GM18909 (cell line): ENCODE data around the gene MOB2.

Experiments used
- ATAC-seq: cut with Tn5 transposase; IDR thresholded peaks from one replicate; pipeline ENCODE4 v1.9.1; 2021; ENCODE audit warnings: mild to moderate bottlenecking; ENCODE audit not compliant: unreplicated experiment, poor library complexity

The MOB2 gene

GRCh38 chr11:1506981-1507380 lies 20.4 kb upstream of the MOB2 start:
- ATAC-seq = no peak

GRCh38 chr11:1505480-1505879 lies 18.9 kb upstream of the MOB2 start:
- ATAC-seq = no peak

GRCh38 chr11:1504581-1505290 lies 18.2 kb upstream of the MOB2 start:
- ATAC-seq = no peak

- ATAC-seq = no peak
Measured at GRCh38 chr11:1504138-1504537, 17.6 kb upstream of the MOB2 start.

- ATAC-seq = no peak
Measured at GRCh38 chr11:1503708-1504104, 17.1 kb upstream of the MOB2 start.

- no peak for ATAC-seq
Measured at GRCh38 chr11:1502954-1503707, 16.6 kb upstream of the MOB2 start.

- ATAC-seq = no peak
Measured at GRCh38 chr11:1502168-1502953, 15.8 kb upstream of the MOB2 start.

- no peak for ATAC-seq
Measured at GRCh38 chr11:1501421-1502167, 15.0 kb upstream of the MOB2 start.

- ATAC-seq = no peak
Measured at GRCh38 chr11:1500466-1501420, 14.2 kb upstream of the MOB2 start.

GRCh38 chr11:1499899-1500298 lies 13.3 kb upstream of the MOB2 start:
- ATAC-seq = no peak

GRCh38 chr11:1499261-1499890 lies 12.8 kb upstream of the MOB2 start:
- no peak for ATAC-seq

- no peak for ATAC-seq
Measured at GRCh38 chr11:1498262-1498661, 11.7 kb upstream of the MOB2 start.

GRCh38 chr11:1497600-1497999 lies 11.0 kb upstream of the MOB2 start:
- ATAC-seq = no peak

- no peak for ATAC-seq
Measured at GRCh38 chr11:1496761-1497095, 10.1 kb upstream of the MOB2 start.

- no peak for ATAC-seq
Measured at GRCh38 chr11:1496091-1496760, 9.6 kb upstream of the MOB2 start.

- ATAC-seq = no peak
Measured at GRCh38 chr11:1494650-1495049, 8.1 kb upstream of the MOB2 start.

GRCh38 chr11:1493650-1494244 lies 7.2 kb upstream of the MOB2 start:
- ATAC-seq = no peak

GRCh38 chr11:1491379-1491778 lies 4.8 kb upstream of the MOB2 start:
- ATAC-seq = no peak
